SK-N-SH (cell line): ENCODE results near the gene CYP11A1. TPM values are rescaled to one million over a fixed set of nuclear protein-coding genes. Genes with fewer than 3 reads are reported as not detected.

ENCODE experiments used
- CTCF ChIA-PET: fragments of 300-600, 350-600 bp; formaldehyde crosslinking; extraction: SDS; loops from one replicate; lab custom pipeline; 2021; lab: Yijun Ruan, JAX
- POLR2A ChIA-PET: fragments of 350-600 bp; sonication (Branson Sonifier 250); formaldehyde crosslinking; extraction: SDS; loops from one replicate; lab custom pipeline; 2020; ENCODE audit warnings: antibody characterized with exemption, inconsistent platforms; lab: Yijun Ruan, JAX
- DNase-seq: peaks from one replicate; pipeline ENCODE4 v3.0.0; 2012
- H2AFZ ChIP-seq: fragments of 200-600 bp; sonication (generic); 2 replicates; pipeline ENCODE4 v1.8.1; 2016; ENCODE audit warnings: antibody characterized with exemption, mild to moderate bottlenecking, low read depth
- H3F3A ChIP-seq: fragments of 200-600 bp; sonication (generic); replicated peaks from 2 replicates; pipeline ENCODE3; 2016; ENCODE audit warnings: antibody characterized with exemption, mild to moderate bottlenecking; ENCODE audit not compliant: insufficient read depth
- H3K27ac ChIP-seq, 2 experiments: fragments of 200-500 bp in 1 of 2; fragments of 200-600 bp in 1 of 2; sonication (Bioruptor generic) in 1 of 2; sonication (generic), shearing (Covaris generic) in 1 of 2; 2 replicates each; pipeline versions ENCODE4 v1.5.1 to v1.6.1; 2014 to 2016; ENCODE audit warnings: low read depth in 2 of 2, inconsistent platforms in 1 of 2, low read length in 1 of 2, mild to moderate bottlenecking in 1 of 2, mixed read lengths in 1 of 2
- H3K27me3 ChIP-seq: fragments of 200-600 bp; sonication (generic), shearing (Covaris generic); 2 replicates; pipeline ENCODE4 v1.6.1; 2016; ENCODE audit warnings: mixed run types; ENCODE audit not compliant: insufficient read depth
- H3K36me3 ChIP-seq, 2 experiments: fragments of 200-500 bp in 1 of 2; fragments of 200-600 bp in 1 of 2; sonication (Bioruptor generic) in 1 of 2; sonication (generic) in 1 of 2; replicated peaks in 1 of 2; 2 replicates each; pipeline versions ENCODE3 to v1.5.1; 2014 to 2016; ENCODE audit warnings: low read length in 1 of 2, mild to moderate bottlenecking in 1 of 2; ENCODE audit not compliant: insufficient read depth in 2 of 2, control insufficient read depth in 1 of 2
- H3K4me1 ChIP-seq, 2 experiments: fragments of 200-500 bp in 1 of 2; fragments of 200-600 bp in 1 of 2; sonication (Bioruptor generic) in 1 of 2; sonication (generic), shearing (Covaris generic) in 1 of 2; 2 replicates each; pipeline versions ENCODE4 v1.5.1 to v1.6.1; 2014 to 2016; ENCODE audit warnings: low read depth in 1 of 2, low read length in 1 of 2, mixed run types in 1 of 2; ENCODE audit not compliant: insufficient read depth in 2 of 2, control insufficient read depth in 1 of 2
- H3K4me2 ChIP-seq: fragments of 200-600 bp; sonication (generic), shearing (Covaris generic); 2 replicates; pipeline ENCODE4 v1.6.1; 2017; ENCODE audit warnings: mixed run types
- H3K4me3 ChIP-seq, 2 experiments: fragments of 200-500 bp in 1 of 2; fragments of 200-600 bp in 1 of 2; sonication (Bioruptor generic) in 1 of 2; sonication (generic), shearing (Covaris generic) in 1 of 2; 2 replicates each; pipeline versions ENCODE4 v1.5.1 to v1.8.1; 2014 to 2016; ENCODE audit warnings: low read depth in 2 of 2, inconsistent platforms in 1 of 2, low read length in 1 of 2, mild to moderate bottlenecking in 1 of 2, mixed read lengths in 1 of 2, moderate library complexity in 1 of 2
- H3K79me2 ChIP-seq: fragments of 200-600 bp; sonication (generic); 2 replicates; pipeline ENCODE4 v1.8.1; 2017; ENCODE audit warnings: mild to moderate bottlenecking; ENCODE audit not compliant: insufficient read depth
- H3K9ac ChIP-seq: fragments of 200-600 bp; sonication (generic); 2 replicates; pipeline ENCODE4 v1.6.1; 2017; ENCODE audit warnings: mixed run types
- H3K9me2 ChIP-seq: fragments of 200-600 bp; sonication (generic); 2 replicates; pipeline ENCODE4 v1.6.1; 2017; ENCODE audit warnings: mixed run types
- H3K9me3 ChIP-seq: fragments of 200-600 bp; sonication (generic); 2 replicates; pipeline ENCODE4 v1.6.1; 2017; ENCODE audit warnings: mixed run types, mild to moderate bottlenecking, moderate library complexity
- H4K20me1 ChIP-seq: fragments of 200-600 bp; sonication (generic); 2 replicates; pipeline ENCODE4 v1.6.1; 2017; ENCODE audit warnings: mild to moderate bottlenecking, mixed run types; ENCODE audit not compliant: insufficient read depth
- ELF1 ChIP-seq: IDR thresholded peaks from 2 replicates; pipeline ENCODE4 v1.4.0; 2012
- FOSL2 ChIP-seq: IDR thresholded peaks from 2 replicates; pipeline ENCODE4 v1.4.0; 2012; ENCODE audit warnings: low read depth, mild to moderate bottlenecking, moderate library complexity, borderline replicate concordance
- FOXJ3 ChIP-seq: sonication (generic); formaldehyde crosslinking; IDR thresholded peaks from 2 replicates; pipeline ENCODE4 v1.5.1; 2020; ENCODE audit warnings: mild to moderate bottlenecking, missing genetic modification reagents
- JUND ChIP-seq: IDR thresholded peaks from 2 replicates; pipeline ENCODE4 v1.4.0; 2012
- MXI1 ChIP-seq: IDR thresholded peaks from 2 replicates; pipeline ENCODE4 v1.6.1; 2012; ENCODE audit warnings: mild to moderate bottlenecking, low read depth, low read length, improper control_type of control experiment
- RFX5 ChIP-seq: IDR thresholded peaks from 2 replicates; pipeline ENCODE4 v1.6.1; 2012; ENCODE audit warnings: mild to moderate bottlenecking, improper control_type of control experiment, low read length
- SIN3A ChIP-seq: IDR thresholded peaks from 2 replicates; pipeline ENCODE4 v1.6.1; 2012; ENCODE audit warnings: low read depth, mild to moderate bottlenecking, low read length, moderate library complexity, borderline replicate concordance
- TAF1 ChIP-seq: IDR thresholded peaks from 2 replicates; pipeline ENCODE4 v1.6.1; 2012; ENCODE audit warnings: low read depth, mild to moderate bottlenecking, low read length, moderate library complexity, borderline replicate concordance
- TEAD4 ChIP-seq: IDR thresholded peaks from 2 replicates; pipeline ENCODE4 v1.4.0; 2012; ENCODE audit warnings: mild to moderate bottlenecking, borderline replicate concordance; ENCODE audit not compliant: insufficient read depth
- WGBS: methylation state at CpG from one replicate; pipeline ENCODE4 v1.1.6; 2017; ENCODE audit warnings: low lambda C conversion rate; 5-methylcytosine and 5-hydroxymethylcytosine counted together
- polyA plus RNA-seq, 3 experiments: library from polyadenylated mRNA; depleted of rRNA; stranded (reverse); fragments of >200 nt; gene quantifications; 2 replicates each; pipeline ENCODE4 v1.2.3, GENCODE V29; 2012
- TF ChIP-seq, protein P1 (sequence below): fragments of 200-600 bp; sonication (generic); IDR thresholded peaks from 2 replicates; pipeline ENCODE4 v1.6.1; 2017; ENCODE audit warnings: antibody characterized with exemption, mild to moderate bottlenecking, moderate library complexity
- TF ChIP-seq, protein P2 (sequence below): IDR thresholded peaks from 2 replicates; pipeline ENCODE4; 2012

The CYP11A1 gene
- polyA plus RNA-seq, 1 of the 3 experiments (the other 2 are of a cell fraction): 0.08 TPM

DNA sequence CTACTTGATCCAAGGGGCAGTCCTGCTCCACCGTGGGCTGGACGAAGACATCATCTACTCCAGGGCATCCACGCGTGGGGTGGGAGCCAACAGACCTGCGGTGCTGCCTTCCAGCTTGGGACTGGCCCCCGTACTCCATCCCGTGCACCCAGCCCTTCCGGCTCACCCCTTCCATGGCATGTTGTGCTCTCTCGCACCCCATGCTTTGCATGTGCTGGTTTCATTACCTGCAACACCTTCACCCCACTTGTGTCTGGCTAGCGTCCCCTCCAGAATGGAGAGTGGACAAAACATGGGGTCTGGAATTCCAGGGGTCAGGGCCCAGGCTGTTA lies 36.1 kb upstream of the CYP11A1 start:
- H3K9me2 ChIP-seq: no peaks in the 10 kb centered on the region
- TF ChIP-seq JUND (no peak), MXI1 (no peak), FOXJ3 (CRISPR knock-in tag) (no peak), RFX5 (no peak), SIN3A (no peak), FOSL2 (no peak), TAF1 (no peak)
- TF ChIP-seq, protein P1, sequence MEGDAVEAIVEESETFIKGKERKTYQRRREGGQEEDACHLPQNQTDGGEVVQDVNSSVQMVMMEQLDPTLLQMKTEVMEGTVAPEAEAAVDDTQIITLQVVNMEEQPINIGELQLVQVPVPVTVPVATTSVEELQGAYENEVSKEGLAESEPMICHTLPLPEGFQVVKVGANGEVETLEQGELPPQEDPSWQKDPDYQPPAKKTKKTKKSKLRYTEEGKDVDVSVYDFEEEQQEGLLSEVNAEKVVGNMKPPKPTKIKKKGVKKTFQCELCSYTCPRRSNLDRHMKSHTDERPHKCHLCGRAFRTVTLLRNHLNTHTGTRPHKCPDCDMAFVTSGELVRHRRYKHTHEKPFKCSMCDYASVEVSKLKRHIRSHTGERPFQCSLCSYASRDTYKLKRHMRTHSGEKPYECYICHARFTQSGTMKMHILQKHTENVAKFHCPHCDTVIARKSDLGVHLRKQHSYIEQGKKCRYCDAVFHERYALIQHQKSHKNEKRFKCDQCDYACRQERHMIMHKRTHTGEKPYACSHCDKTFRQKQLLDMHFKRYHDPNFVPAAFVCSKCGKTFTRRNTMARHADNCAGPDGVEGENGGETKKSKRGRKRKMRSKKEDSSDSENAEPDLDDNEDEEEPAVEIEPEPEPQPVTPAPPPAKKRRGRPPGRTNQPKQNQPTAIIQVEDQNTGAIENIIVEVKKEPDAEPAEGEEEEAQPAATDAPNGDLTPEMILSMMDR: no peak
- TF ChIP-seq, protein P2, sequence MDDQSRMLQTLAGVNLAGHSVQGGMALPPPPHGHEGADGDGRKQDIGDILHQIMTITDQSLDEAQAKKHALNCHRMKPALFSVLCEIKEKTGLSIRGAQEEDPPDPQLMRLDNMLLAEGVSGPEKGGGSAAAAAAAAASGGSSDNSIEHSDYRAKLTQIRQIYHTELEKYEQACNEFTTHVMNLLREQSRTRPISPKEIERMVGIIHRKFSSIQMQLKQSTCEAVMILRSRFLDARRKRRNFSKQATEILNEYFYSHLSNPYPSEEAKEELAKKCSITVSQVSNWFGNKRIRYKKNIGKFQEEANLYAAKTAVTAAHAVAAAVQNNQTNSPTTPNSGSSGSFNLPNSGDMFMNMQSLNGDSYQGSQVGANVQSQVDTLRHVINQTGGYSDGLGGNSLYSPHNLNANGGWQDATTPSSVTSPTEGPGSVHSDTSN: no peak
- H2AFZ ChIP-seq: no peak overlapping the region
- H3F3A ChIP-seq: peaks cover 7% of the 10 kb centered on the region
- no peaks in the 10 kb centered on the region for H3K9me3 ChIP-seq
- no peak overlapping the region for H3K4me3 ChIP-seq
- 91% methylated on average over 10 of the region's 10 CpGs for WGBS
- peaks cover 0 to 12% of the 10 kb centered on the region in 2 experiments; a peak in 2 of 4 replicates for H3K4me1 ChIP-seq
- CTCF ChIA-PET: interaction anchor here (0.5 to 1.3 kb wide), 4 partner anchors 10 to 35 kb away, joined by 3 to 6 read pairs (median 3); no protein-coding TSS in a partner anchor
- no peaks in the 10 kb centered on the region for H3K27me3 ChIP-seq
- no peak overlapping the region for H3K9ac ChIP-seq
- H3K36me3 ChIP-seq: no peaks in the 10 kb centered on the region
- POLR2A ChIA-PET: no interaction called here
- no peaks in the 10 kb centered on the region for H4K20me1 ChIP-seq
- no peak overlapping the region for H3K4me2 ChIP-seq
- DNase-seq: no peak
- H3K79me2 ChIP-seq: no peaks in the 10 kb centered on the region
- no peak overlapping the region for H3K27ac ChIP-seq

DNA sequence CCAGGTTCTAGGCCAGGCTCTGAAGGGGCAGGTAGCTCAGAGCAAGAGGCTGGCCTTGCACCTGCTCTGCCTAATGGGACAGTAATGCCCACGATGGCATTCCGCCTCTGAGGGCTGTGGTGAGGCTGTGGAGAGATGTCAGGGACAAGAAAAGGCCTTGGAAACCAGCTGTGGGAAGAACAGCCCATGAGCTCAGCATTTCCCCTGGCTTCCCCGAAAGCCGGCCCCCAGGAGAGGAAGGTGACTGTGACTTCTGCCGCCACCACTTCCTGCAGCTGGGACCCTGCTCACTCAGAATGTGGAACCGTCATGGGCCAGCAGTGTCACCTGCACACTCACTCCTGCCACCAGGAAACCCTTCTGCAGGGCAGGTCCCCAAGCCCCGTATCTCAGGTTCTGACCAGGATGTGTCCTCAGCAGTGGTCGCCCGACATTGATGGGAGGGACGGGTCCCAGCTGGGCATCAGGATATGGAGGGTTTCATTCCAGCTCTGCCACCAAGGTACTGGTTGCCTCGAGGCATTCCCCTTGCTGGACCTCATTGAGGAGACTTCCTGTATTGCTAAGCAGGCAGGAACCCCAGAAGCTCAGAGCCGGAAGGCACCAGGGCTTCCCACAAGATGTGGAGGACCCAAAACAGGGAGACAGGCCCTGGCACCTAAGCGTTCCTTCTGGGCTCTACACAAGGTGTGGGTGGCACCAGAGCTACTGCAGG lies 35.6 kb upstream of the CYP11A1 start:
- H3K27me3 ChIP-seq: no peaks in the 10 kb centered on the region
- H3K4me1 ChIP-seq: peaks cover 0 to 12% of the 10 kb centered on the region in 2 experiments; a peak in 2 of 4 replicates
- H3K79me2 ChIP-seq: no peaks in the 10 kb centered on the region
- H4K20me1 ChIP-seq: no peaks in the 10 kb centered on the region
- H3K4me3 ChIP-seq: no peak overlapping the region
- 76% methylated on average over 5 of the region's 13 CpGs for WGBS
- ChIA-PET CTCF (interaction anchor here (1.0 to 1.7 kb wide), 4 partner anchors 21 to 36 kb away, joined by 3 to 7 read pairs (median 4); no protein-coding TSS in a partner anchor), POLR2A (no interaction called here)
- H2AFZ ChIP-seq: no peak overlapping the region
- no peak overlapping the region for H3K9ac ChIP-seq
- no peak overlapping the region for H3K4me2 ChIP-seq
- peaks cover 7% of the 10 kb centered on the region for H3F3A ChIP-seq
- no peaks in the 10 kb centered on the region for H3K9me2 ChIP-seq
- TF ChIP-seq FOSL2: no peak
- TF ChIP-seq, protein P2: no peak
- TF ChIP-seq ELF1: no peak
- no peak for TF ChIP-seq JUND
- TF ChIP-seq TEAD4: no peak
- no peak overlapping the region for H3K27ac ChIP-seq
- no peaks in the 10 kb centered on the region for H3K9me3 ChIP-seq
- no peak for DNase-seq
- H3K36me3 ChIP-seq: no peaks in the 10 kb centered on the region
